HG03280 (cell line): Measurements from ENCODE around the gene DAGLA.

Experiments used
- ATAC-seq: cut with Tn5 transposase; IDR thresholded peaks from one replicate; pipeline ENCODE4 v1.9.1; 2021; ENCODE audit warnings: mild to moderate bottlenecking, moderate library complexity; ENCODE audit not compliant: unreplicated experiment

The DAGLA gene

DNA sequence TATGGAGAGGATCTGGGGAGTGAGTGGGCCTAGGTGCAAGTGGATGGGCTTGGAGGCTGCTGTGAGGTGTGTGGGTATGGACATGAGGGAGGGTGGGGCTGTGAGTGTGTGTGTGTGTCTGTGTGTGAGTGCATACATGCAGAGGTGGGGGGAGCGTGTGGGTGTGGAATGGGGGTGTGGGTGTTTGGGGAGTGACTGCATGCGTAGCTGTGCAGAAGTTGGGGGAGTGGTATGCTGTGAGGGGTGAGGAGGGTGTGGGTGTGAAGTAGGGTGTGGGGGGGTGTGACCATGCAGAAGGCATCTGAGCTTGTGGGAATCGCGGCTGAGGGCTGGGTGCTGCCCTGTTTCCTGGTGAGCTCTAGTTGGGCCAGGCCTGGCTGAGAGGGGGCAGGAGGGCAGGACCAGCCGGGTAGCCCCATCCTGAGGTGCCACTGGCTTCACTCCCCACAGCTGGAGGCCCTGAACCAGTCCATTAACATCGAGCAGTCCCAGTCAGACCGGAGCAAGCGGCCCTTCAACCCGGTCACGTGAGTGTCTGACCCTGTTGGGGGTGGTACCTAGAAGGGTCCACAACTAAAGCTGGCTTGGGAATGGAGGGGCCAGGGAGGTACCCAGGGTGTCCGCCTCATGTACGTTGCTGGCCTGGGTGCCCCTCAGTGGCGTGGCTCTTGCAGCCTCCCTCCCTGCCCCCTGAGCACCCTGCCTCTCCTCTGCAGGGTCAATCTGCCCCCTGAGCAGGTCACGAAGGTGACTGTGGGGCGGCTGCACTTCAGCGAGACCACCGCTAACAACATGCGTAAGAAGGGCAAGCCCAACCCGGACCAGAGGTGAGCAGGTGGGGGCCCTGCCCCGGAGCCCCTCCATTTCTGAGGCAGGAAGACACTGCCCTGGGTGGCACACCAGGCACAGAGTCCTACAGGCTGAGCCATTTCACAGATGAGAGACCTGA, 95.7 kb downstream of the DAGLA start:
- no peak for ATAC-seq

- ATAC-seq: peak; percentile 51
Observed at GRCh38 chr11:61776561-61777075, 96.4 kb downstream of the DAGLA start.

DNA sequence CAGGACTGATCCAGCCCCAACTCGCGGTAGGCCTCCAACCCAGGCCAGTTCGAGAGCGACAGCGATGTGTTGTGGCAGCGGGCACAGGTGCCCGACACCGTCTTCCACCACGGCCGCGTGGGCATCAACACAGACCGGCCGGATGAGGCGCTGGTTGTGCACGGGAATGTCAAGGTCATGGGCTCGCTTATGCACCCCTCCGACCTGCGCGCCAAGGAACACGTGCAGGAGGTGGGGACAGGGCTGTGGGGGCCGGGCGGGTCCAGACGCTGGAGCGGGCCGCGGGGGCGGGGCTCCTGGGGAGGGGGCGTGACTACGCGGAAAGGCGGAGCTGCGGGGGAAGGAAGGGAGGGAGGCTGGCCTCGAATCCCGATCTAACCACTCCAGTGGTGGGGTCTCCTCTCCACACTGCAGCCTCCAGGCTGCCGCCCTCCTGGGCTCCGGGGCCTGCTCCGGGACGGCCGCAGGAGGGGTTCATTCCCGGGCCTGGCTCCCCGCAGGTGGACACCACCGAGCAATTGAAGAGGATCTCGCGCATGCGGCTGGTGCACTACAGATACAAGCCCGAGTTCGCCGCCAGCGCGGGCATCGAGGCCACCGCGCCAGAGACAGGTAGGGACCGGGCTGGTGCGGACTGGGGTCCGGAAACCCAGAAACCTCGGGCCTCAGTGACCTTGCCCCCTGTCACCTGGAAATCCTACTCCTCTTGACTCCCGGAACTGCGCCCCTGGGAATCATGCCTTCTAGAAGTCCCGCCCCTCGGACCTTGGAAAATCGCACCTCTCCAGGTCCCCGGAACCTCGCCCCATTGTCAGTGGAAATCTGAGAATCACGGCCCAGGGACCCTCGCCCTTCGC, 97.3 kb downstream of the DAGLA start:
- no peak for ATAC-seq

DNA sequence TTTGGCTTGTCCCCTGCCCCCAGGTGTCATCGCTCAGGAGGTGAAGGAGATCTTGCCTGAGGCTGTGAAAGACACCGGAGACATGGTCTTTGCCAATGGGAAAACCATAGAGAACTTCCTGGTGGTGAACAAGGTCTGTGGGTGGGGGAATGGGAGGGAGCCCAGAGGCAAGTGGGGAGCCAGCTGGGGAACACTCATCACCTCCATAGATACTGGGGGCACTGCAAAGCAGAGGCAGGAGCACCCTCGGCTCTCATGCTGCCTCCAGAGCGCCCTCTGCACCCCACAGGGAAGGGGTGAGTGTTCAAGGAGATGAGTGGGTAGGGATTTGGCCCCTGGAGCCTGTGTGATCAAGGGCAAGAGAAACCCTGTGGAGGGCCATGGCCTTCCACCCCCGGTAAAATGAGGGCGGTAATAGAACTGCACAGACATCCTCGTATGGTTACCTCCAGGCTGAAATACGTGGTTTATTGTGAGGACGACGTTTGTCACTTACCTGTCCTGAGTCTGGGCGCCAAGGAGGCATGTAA, 98.2 kb downstream of the DAGLA start:
- no peak for ATAC-seq

DNA sequence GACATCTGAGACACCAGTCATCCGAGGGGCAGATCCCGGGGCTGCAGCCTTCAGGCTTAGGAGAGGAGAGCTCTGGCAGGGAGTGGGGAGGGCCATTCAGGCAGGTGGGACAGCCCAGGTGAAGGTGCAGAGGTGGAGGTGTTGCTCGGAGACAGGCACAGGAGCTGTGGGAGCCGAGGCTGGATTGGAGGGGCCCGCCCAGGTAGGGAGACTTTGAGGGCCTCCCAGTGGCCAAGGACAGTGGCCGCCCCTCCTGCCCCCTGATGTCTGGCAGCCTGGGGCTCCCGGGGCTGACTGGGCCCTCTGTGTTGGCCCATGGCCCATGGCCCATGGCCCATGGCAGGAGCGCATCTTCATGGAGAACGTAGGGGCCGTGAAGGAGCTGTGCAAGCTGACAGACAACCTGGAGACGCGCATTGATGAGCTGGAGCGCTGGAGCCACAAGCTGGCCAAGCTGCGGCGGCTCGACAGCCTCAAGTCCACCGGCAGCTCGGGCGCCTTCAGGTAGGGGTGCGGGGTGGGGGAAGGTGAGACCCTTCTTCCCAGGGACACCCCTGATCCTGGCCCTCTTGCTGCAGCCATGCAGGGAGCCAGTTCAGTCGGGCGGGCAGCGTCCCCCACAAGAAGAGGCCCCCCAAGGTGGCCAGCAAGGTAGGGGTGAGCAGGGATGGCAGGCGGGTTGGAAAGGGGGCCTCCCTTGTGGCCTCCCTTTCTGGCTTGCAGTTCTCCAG, 98.9 kb downstream of the DAGLA start:
- no peak for ATAC-seq

DNA sequence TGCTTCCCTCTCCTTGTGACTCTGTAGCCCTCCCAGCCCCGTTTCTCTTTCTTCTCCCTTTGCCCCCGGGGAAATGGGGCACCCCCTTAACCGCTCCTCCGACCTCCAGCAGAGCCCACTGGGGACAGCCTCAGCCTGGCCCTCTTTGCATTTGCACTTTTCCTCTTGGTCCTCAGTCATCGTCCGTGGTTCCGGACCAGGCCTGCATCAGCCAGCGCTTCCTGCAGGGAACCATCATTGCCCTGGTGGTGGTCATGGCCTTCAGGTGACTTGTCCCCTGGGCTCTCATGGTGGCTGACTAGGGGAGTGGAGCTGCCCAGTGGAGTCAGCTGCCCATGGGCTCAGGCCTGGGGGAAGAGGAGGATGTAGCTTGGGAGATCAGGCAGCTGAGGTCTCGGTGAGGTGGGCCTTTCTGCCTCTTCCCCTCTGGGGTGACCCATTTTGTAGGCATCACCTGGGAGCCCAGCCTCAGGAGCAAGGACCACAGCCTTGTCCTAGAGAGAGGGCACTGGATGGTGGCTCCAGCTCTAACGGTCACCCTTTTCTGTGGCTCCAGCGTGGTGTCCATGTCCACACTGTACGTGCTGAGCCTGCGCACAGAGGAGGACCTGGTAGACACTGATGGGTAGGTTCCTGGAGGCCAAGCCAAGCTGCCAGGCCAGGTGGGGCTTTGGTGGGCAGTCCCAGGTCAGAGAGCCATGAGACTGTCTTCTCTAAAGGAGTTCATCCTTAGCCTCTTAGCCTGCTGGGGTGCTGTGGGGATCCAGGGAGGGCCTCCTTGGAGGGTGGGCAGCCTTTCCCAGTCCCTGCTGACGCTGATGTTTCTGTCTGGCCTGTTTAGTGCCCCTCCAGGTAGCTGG, 99.7 kb downstream of the DAGLA start:
- no peak for ATAC-seq

- ATAC-seq: no peak
Observed at GRCh38 chr11:61780581-61781162, 100.5 kb downstream of the DAGLA start.

- no peak for ATAC-seq
Observed at GRCh38 chr11:61781585-61781984, 101.4 kb downstream of the DAGLA start.

DNA sequence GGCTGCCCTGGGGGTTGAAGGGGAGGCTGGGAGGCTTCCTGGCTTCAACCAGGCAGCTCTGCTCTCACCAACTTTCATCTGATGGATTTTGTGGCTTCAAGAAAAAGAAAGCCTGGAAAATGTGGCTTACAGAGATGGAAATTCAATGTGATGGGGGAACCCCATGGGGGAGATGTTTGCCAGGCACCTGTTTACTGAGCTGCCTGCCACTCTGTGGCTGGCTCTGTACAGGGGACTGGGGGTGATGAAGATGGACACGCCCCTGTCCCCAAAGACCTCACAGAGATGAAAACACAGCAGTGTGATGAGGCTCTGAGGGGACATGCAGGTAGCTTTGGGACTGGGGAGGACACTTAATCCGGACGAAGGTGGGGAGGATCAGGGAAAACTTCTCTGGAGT, 102.1 kb downstream of the DAGLA start:
- no peak for ATAC-seq

- no peak for ATAC-seq
Observed at GRCh38 chr11:61782841-61783240, 102.7 kb downstream of the DAGLA start.

GRCh38 chr11:61783717-61784505, 103.7 kb downstream of the DAGLA start:
- ATAC-seq: no peak

- ATAC-seq: no peak
Observed at GRCh38 chr11:61784506-61784805, 104.3 kb downstream of the DAGLA start.

- ATAC-seq: no peak
Observed at GRCh38 chr11:61785837-61786402, 105.7 kb downstream of the DAGLA start.

- ATAC-seq: no peak
Observed at GRCh38 chr11:61787928-61788491, 107.8 kb downstream of the DAGLA start.

GRCh38 chr11:61791737-61792309, 111.6 kb downstream of the DAGLA start:
- peak; percentile 38 for ATAC-seq

- ATAC-seq: peak; percentile 81
Observed at GRCh38 chr11:61792310-61793082, 112.3 kb downstream of the DAGLA start, which contains the start of the genes FEN1 and TMEM258. Gene FEN1, plus strand, starts transcription at chr11:61792911. Its CDS starts 2,451 bp downstream, at chr11:61795362. Gene TMEM258, minus strand, starts transcription at chr11:61792599. Its CDS starts 41 bp downstream, at chr11:61792558.
